HepG2 (cell line): ENCODE data around the gene TIMM44. TPM values are rescaled to one million over a fixed set of nuclear protein-coding genes. Genes with fewer than 3 reads are reported as not detected.

Experiments used
- CHCHD3 ChIP-seq: sonication (generic); formaldehyde crosslinking; IDR thresholded peaks from 2 replicates; pipeline ENCODE4 v1.8.0; 2022; ENCODE audit warnings: mild to moderate bottlenecking, missing genetic modification reagents, moderate library complexity
- HIVEP1 ChIP-seq: sonication (generic); formaldehyde crosslinking; IDR thresholded peaks from 2 replicates; pipeline ENCODE4 v1.4.0; 2020; ENCODE audit warnings: mild to moderate bottlenecking, missing genetic modification reagents
- HMG20A ChIP-seq: IDR thresholded peaks from 2 replicates; pipeline ENCODE4 v1.6.1; 2016; ENCODE audit warnings: borderline replicate concordance
- HMGXB4 ChIP-seq, 2 experiments: sonication (generic) in 1 of 2; formaldehyde crosslinking in 1 of 2; IDR thresholded peaks; 2 replicates each; pipeline versions ENCODE4 v1.4.0 to v1.6.1; 2018 to 2020; ENCODE audit warnings: missing genetic modification reagents in 2 of 2, borderline replicate concordance in 1 of 2, low read depth in 1 of 2, mild to moderate bottlenecking in 1 of 2, missing biosample characterization in 1 of 2
- LBX2 ChIP-seq: sonication (generic); formaldehyde crosslinking; IDR thresholded peaks from 2 replicates; pipeline ENCODE4 v1.5.0; 2020; ENCODE audit warnings: missing genetic modification reagents, mild to moderate bottlenecking, borderline replicate concordance
- MAFG ChIP-seq: sonication (generic); formaldehyde crosslinking; IDR thresholded peaks from 2 replicates; pipeline ENCODE4 v1.5.1; 2020; ENCODE audit warnings: mild to moderate bottlenecking, missing genetic modification reagents
- NFE2L1 ChIP-seq: sonication (generic); formaldehyde crosslinking; IDR thresholded peaks from 2 replicates; pipeline ENCODE4 v1.4.0; 2020; ENCODE audit warnings: missing genetic modification reagents, mild to moderate bottlenecking, borderline replicate concordance
- PATZ1 ChIP-seq: sonication (generic); formaldehyde crosslinking; IDR thresholded peaks from 2 replicates; pipeline ENCODE4 v1.4.0; 2020; ENCODE audit warnings: missing genetic modification reagents
- RFX3 ChIP-seq: IDR thresholded peaks from 2 replicates; pipeline ENCODE4 v1.6.1; 2016; ENCODE audit warnings: missing biosample characterization, missing genetic modification reagents
- SOX13 ChIP-seq, 3 experiments: fragments of 450-650 bp in 1 of 3; sonication (generic) in 1 of 3; formaldehyde crosslinking in 1 of 3; IDR thresholded peaks in 2 of 3; conservative IDR thresholded peaks in 1 of 3; 2 replicates each; pipeline versions ENCODE4 v1.5.0 to v1.6.1; 2016 to 2020; ENCODE audit warnings: antibody characterized with exemption in 1 of 3, mild to moderate bottlenecking in 1 of 3, missing compliant biosample characterization in 1 of 3, missing genetic modification reagents in 1 of 3, moderate library complexity in 1 of 3
- ZGPAT ChIP-seq: IDR thresholded peaks from 2 replicates; pipeline ENCODE4 v1.6.1; 2016; ENCODE audit warnings: mild to moderate bottlenecking
- ZNF138 ChIP-seq: sonication (generic); formaldehyde crosslinking; IDR thresholded peaks from 2 replicates; pipeline ENCODE4 v1.5.0; 2020; ENCODE audit warnings: mild to moderate bottlenecking, low read depth, missing genetic modification reagents
- ZNF264 ChIP-seq: sonication (generic); formaldehyde crosslinking; IDR thresholded peaks from 2 replicates; pipeline ENCODE4 v1.4.0; 2020; ENCODE audit warnings: missing genetic modification reagents
- ZNF484 ChIP-seq: sonication (generic); formaldehyde crosslinking; IDR thresholded peaks from 2 replicates; pipeline ENCODE4 v1.5.1; 2020; ENCODE audit warnings: mild to moderate bottlenecking, low read depth, missing genetic modification reagents, borderline replicate concordance
- ZNF510 ChIP-seq: sonication (generic); formaldehyde crosslinking; IDR thresholded peaks from 2 replicates; pipeline ENCODE4 v1.4.0; 2020; ENCODE audit warnings: low read depth, mild to moderate bottlenecking, missing genetic modification reagents
- ZNF580 ChIP-seq: IDR thresholded peaks from 2 replicates; pipeline ENCODE4 v1.6.1; 2016; ENCODE audit warnings: low read depth, borderline replicate concordance
- ZNF589 ChIP-seq: sonication (generic); formaldehyde crosslinking; conservative IDR thresholded peaks from 2 replicates; pipeline ENCODE4 v1.8.0; 2022; ENCODE audit warnings: mild to moderate bottlenecking, moderate library complexity, missing genetic modification reagents
- ZNF615 ChIP-seq: sonication (generic); formaldehyde crosslinking; IDR thresholded peaks from 2 replicates; pipeline ENCODE4 v1.5.0; 2020; ENCODE audit warnings: mild to moderate bottlenecking, missing genetic modification reagents, borderline replicate concordance
- ZNF660 ChIP-seq: sonication (generic); formaldehyde crosslinking; IDR thresholded peaks from 2 replicates; pipeline ENCODE4 v1.5.1; 2020; ENCODE audit warnings: mild to moderate bottlenecking, low read depth, missing genetic modification reagents, borderline replicate concordance
- ZNF747 ChIP-seq: sonication (generic); formaldehyde crosslinking; IDR thresholded peaks from 2 replicates; pipeline ENCODE4 v1.8.1; 2023; ENCODE audit warnings: missing genetic modification reagents, mild to moderate bottlenecking, borderline replicate concordance
- ZNF879 ChIP-seq: sonication (generic); formaldehyde crosslinking; IDR thresholded peaks from 2 replicates; pipeline ENCODE4 v1.8.1; 2023; ENCODE audit warnings: missing genetic modification reagents
- ZNF891 ChIP-seq: sonication (generic); formaldehyde crosslinking; IDR thresholded peaks from 2 replicates; pipeline ENCODE4 v1.5.0; 2020; ENCODE audit warnings: mild to moderate bottlenecking, missing genetic modification reagents
- polyA plus RNA-seq, 8 experiments: library from polyadenylated mRNA; depleted of rRNA in 3 of 8; stranded (reverse) in 7 of 8; unstranded in 1 of 8; fragments of >200 nt; fragmentation: Illumina TruSeq in 4 of 8; extraction: Trizol in 4 of 8; gene quantifications; 2 replicates each; pipeline versions ENCODE4 v1.2.1 to v1.2.3, GENCODE V29; 2011 to 2016; ENCODE audit warnings: low read depth in 4 of 8, missing spikeins in 1 of 8, mixed read lengths in 1 of 8; ENCODE audit not compliant: insufficient read depth in 1 of 8
- total RNA-seq, 5 experiments: library from RNA; depleted of rRNA; stranded (reverse); fragments of >200 nt; fragmentation: Illumina TruSeq; extraction: Trizol; gene quantifications; 2 replicates each; pipeline ENCODE4 v1.2.3, GENCODE V29; 2016; ENCODE audit warnings: low read depth in 1 of 5

TIMM44 gene
- total and polyA plus RNA-seq, 2 of the 13 experiments (the other 11 are each of a cell fraction or from before 2014, with no cell fraction given), result 42.9 to 72.6 TPM

- TF ChIP-seq NFE2L1 (CRISPR knock-in tag) (no peak), HMGXB4 (CRISPR knock-in tag; IDR thresholded peaks at IDR 0.05; ENCODE audit: borderline replicate concordance in 1 of 2, low read depth in 1 of 2) (peak in 1 of 2 experiments; percentile 60; a peak in 1 of 4 replicates), ZNF615 (no peak), SOX13 (IDR thresholded peaks at IDR 0.05) (no peak), SOX13 (CRISPR knock-in tag; conservative IDR thresholded peaks at IDR 0.05 in 1 of 2, IDR thresholded peaks at IDR 0.05 in 1 of 2) (no peak), HMG20A (CRISPR knock-in tag) (no peak), ZGPAT (CRISPR knock-in tag) (no peak; the same call in 1 of the 2 replicates), HIVEP1 (peak; percentile 50), ZNF747 (CRISPR knock-in tag) (no peak; the same call in 1 of the 2 replicates), ZNF138 (no peak), ZNF660 (CRISPR knock-in tag) (no peak), ZNF589 (no peak), PATZ1 (peak; percentile 35; the same call in 1 of the 2 replicates), ZNF264 (CRISPR knock-in tag) (no peak), ZNF580 (CRISPR knock-in tag) (no peak), ZNF879 (CRISPR knock-in tag) (no peak), ZNF510 (CRISPR knock-in tag) (no peak; the same call in 1 of the 2 replicates), CHCHD3 (CRISPR knock-in tag) (peak; percentile 36; the same call in 1 of the 2 replicates), ZNF484 (no peak), MAFG (CRISPR knock-in tag) (0 out of 2 replicates have a peak, but pooled peaks have one; percentile 28), ZNF891 (CRISPR knock-in tag) (no peak; the same call in 1 of the 2 replicates), LBX2 (CRISPR knock-in tag) (no peak), RFX3 (CRISPR knock-in tag) (no peak)
Observed at GRCh38 chr19:7916103-7916954, 27.1 kb downstream of the TIMM44 start (continued).
